ENCODE data around the gene IRS2.

Gene IRS2

GRCh38 chr13:109794095-109794494 lies 7.7 kb upstream of the IRS2 start:
- no peak for TF ChIP-seq TAF1 (IDR thresholded peaks at IDR 0.05; ENCODE audit: borderline replicate concordance, insufficient read depth, low read length)
- no peak for TF ChIP-seq POLR2AphosphoS5 (IDR thresholded peaks at IDR 0.05; ENCODE audit: low read depth, low read length)
- TF ChIP-seq SIN3A (IDR thresholded peaks at IDR 0.05; ENCODE audit: borderline replicate concordance, insufficient read depth, low read length): no peak

GRCh38 chr13:109792416-109793059 lies 6.2 kb upstream of the IRS2 start:
- TF ChIP-seq FOXP2 (optimal IDR thresholded peaks at IDR 0.05; ENCODE audit: borderline replicate concordance, extremely low read depth, extremely low read length, insufficient read depth) (no peak), POLR2AphosphoS5 (IDR thresholded peaks at IDR 0.05; ENCODE audit: low read depth, low read length) (no peak), TAF1 (IDR thresholded peaks at IDR 0.05; ENCODE audit: borderline replicate concordance, insufficient read depth, low read length) (no peak), SIN3A (IDR thresholded peaks at IDR 0.05; ENCODE audit: borderline replicate concordance, insufficient read depth, low read length) (no peak)
- TF ChIP-seq, protein P1, sequence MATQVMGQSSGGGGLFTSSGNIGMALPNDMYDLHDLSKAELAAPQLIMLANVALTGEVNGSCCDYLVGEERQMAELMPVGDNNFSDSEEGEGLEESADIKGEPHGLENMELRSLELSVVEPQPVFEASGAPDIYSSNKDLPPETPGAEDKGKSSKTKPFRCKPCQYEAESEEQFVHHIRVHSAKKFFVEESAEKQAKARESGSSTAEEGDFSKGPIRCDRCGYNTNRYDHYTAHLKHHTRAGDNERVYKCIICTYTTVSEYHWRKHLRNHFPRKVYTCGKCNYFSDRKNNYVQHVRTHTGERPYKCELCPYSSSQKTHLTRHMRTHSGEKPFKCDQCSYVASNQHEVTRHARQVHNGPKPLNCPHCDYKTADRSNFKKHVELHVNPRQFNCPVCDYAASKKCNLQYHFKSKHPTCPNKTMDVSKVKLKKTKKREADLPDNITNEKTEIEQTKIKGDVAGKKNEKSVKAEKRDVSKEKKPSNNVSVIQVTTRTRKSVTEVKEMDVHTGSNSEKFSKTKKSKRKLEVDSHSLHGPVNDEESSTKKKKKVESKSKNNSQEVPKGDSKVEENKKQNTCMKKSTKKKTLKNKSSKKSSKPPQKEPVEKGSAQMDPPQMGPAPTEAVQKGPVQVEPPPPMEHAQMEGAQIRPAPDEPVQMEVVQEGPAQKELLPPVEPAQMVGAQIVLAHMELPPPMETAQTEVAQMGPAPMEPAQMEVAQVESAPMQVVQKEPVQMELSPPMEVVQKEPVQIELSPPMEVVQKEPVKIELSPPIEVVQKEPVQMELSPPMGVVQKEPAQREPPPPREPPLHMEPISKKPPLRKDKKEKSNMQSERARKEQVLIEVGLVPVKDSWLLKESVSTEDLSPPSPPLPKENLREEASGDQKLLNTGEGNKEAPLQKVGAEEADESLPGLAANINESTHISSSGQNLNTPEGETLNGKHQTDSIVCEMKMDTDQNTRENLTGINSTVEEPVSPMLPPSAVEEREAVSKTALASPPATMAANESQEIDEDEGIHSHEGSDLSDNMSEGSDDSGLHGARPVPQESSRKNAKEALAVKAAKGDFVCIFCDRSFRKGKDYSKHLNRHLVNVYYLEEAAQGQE (IDR thresholded peaks at IDR 0.05; ENCODE audit: insufficient read depth in 1 of 2, low read depth in 2 of 2, low read length in 2 of 2): no peak

- TF ChIP-seq POLR2AphosphoS5 (IDR thresholded peaks at IDR 0.05; ENCODE audit: low read depth, low read length) (no peak), SIN3A (IDR thresholded peaks at IDR 0.05; ENCODE audit: borderline replicate concordance, insufficient read depth, low read length) (0 out of 2 replicates have a peak, but pooled peaks have one; percentile 20)
These were observed 4.7 kb upstream of the IRS2 start for GRCh38 chr13:109790942-109791605.

- TF ChIP-seq, protein P1 (IDR thresholded peaks at IDR 0.05; ENCODE audit: insufficient read depth in 1 of 2, low read depth in 2 of 2, low read length in 2 of 2): no peak
- no peak for TF ChIP-seq SIN3A (IDR thresholded peaks at IDR 0.05; ENCODE audit: borderline replicate concordance, insufficient read depth, low read length)
- no peak for TF ChIP-seq TAF1 (IDR thresholded peaks at IDR 0.05; ENCODE audit: borderline replicate concordance, insufficient read depth, low read length)
- no peak for TF ChIP-seq POLR2AphosphoS5 (IDR thresholded peaks at IDR 0.05; ENCODE audit: low read depth, low read length)
- TF ChIP-seq FOXP2 (optimal IDR thresholded peaks at IDR 0.05; ENCODE audit: borderline replicate concordance, extremely low read depth, extremely low read length, insufficient read depth): no peak
These were observed 3.7 kb upstream of the IRS2 start for GRCh38 chr13:109790086-109790485.

DNA sequence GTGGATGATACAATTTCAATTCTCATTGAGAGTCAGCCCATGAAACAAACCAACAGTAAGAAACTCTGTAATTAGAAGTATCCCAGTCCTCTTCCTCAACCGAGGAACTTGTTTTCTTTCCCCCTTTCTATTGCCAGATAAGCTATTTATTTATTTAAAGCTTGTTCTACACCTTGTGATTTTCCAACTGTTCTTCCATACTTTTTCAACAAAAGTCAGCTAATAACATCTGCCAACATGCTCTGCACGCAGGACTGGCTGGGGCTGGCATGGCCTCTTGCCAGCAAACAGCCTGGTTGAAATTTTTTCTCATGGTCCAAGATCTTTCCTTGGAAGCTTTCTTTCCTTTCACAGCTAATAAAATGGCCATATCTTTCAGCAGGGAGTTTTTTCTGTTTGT lies 2.9 kb upstream of the IRS2 start:
- TF ChIP-seq FOXP2 (optimal IDR thresholded peaks at IDR 0.05; ENCODE audit: borderline replicate concordance, extremely low read depth, extremely low read length, insufficient read depth) (no peak), SIN3A (IDR thresholded peaks at IDR 0.05; ENCODE audit: borderline replicate concordance, insufficient read depth, low read length) (no peak), POLR2AphosphoS5 (IDR thresholded peaks at IDR 0.05; ENCODE audit: low read depth, low read length) (no peak), TAF1 (IDR thresholded peaks at IDR 0.05; ENCODE audit: borderline replicate concordance, insufficient read depth, low read length) (no peak)
- TF ChIP-seq, protein P1 (IDR thresholded peaks at IDR 0.05; ENCODE audit: insufficient read depth in 1 of 2, low read depth in 2 of 2, low read length in 2 of 2): no peak
